IMR-90 (cell line): ENCODE measurements around the gene NPIPB6. TPM values are rescaled to one million over a fixed set of nuclear protein-coding genes. Genes with fewer than 3 reads are reported as not detected.

Source experiments
- ATAC-seq: fragments of 200-7000 bp; cut with Tn5 transposase; 2 replicates; pipeline ENCODE4 v1.9.1; 2020; ENCODE audit warnings: low read depth, mild to moderate bottlenecking, moderate library complexity
- BruUV-seq: library from RNA; stranded (reverse); fragments of 400-500 nt; replicated peaks from 2 replicates; lab custom pipeline; 2021; lab: Mats Ljungman, UMichigan
- CTCF ChIA-PET: fragments of 300-600 bp; formaldehyde crosslinking; extraction: SDS; loops from one replicate; lab custom pipeline; 2021; ENCODE audit warnings: antibody characterized with exemption; lab: Yijun Ruan, JAX
- POLR2A ChIA-PET: fragments of 300-600 bp; sonication (Branson Sonifier 250); formaldehyde crosslinking; loops from one replicate; lab custom pipeline; 2022; ENCODE audit warnings: antibody characterized with exemption; ENCODE audit not compliant: unreplicated experiment; lab: Charles Lee
- DNase-seq: peaks from one replicate; pipeline ENCODE4 v3.0.0; 2013
- H2AFZ ChIP-seq: replicated peaks from 2 replicates; pipeline ENCODE3; 2013; ENCODE audit warnings: low read length, mild to moderate bottlenecking; ENCODE audit not compliant: poor library complexity
- H2AK5ac ChIP-seq: 2 replicates; pipeline ENCODE4 v1.6.1; 2013; ENCODE audit warnings: low read depth, low read length, inconsistent platforms
- H2AK9ac ChIP-seq: replicated peaks from 2 replicates; pipeline ENCODE3; 2013; ENCODE audit warnings: mild to moderate bottlenecking, low read depth, low read length, moderate library complexity; ENCODE audit not compliant: poor library complexity
- H2BK120ac ChIP-seq: 2 replicates; pipeline ENCODE4 v1.6.1; 2013; ENCODE audit warnings: low read depth, low read length, inconsistent platforms
- H2BK15ac ChIP-seq: 3 replicates; pipeline ENCODE4 v1.6.1; 2013; ENCODE audit warnings: low read depth, low read length, inconsistent platforms
- H2BK20ac ChIP-seq: 2 replicates; pipeline ENCODE4 v1.6.1; 2013; ENCODE audit warnings: low read depth, mild to moderate bottlenecking, inconsistent platforms, low read length, moderate library complexity
- H2BK5ac ChIP-seq: 2 replicates; pipeline ENCODE4 v1.6.1; 2013; ENCODE audit warnings: mild to moderate bottlenecking, low read depth, low read length, inconsistent platforms; ENCODE audit not compliant: poor library complexity, severe bottlenecking
- H3K14ac ChIP-seq: replicated peaks from 2 replicates; pipeline ENCODE4 v1.6.1; 2013; ENCODE audit warnings: low read depth, low read length, inconsistent platforms
- H3K18ac ChIP-seq: 2 replicates; pipeline ENCODE4 v1.6.1; 2013; ENCODE audit warnings: low read depth, low read length, control low read depth
- H3K23ac ChIP-seq: 2 replicates; pipeline ENCODE4 v1.6.1; 2013; ENCODE audit warnings: low read depth, low read length, inconsistent platforms
- H3K27ac ChIP-seq: 2 replicates; pipeline ENCODE4 v1.5.1; 2013; ENCODE audit warnings: mild to moderate bottlenecking, control low read depth, low read length; ENCODE audit not compliant: insufficient read depth
- H3K27me3 ChIP-seq: 2 replicates; pipeline ENCODE4 v1.6.1; 2013; ENCODE audit warnings: low read length; ENCODE audit not compliant: control insufficient read depth, insufficient read depth
- H3K36me3 ChIP-seq: 2 replicates; pipeline ENCODE4 v1.6.1; 2013; ENCODE audit warnings: low read length, mixed read lengths; ENCODE audit not compliant: control insufficient read depth, insufficient read depth
- H3K4ac ChIP-seq: 2 replicates; pipeline ENCODE4 v1.6.1; 2013; ENCODE audit warnings: low read depth, low read length, inconsistent platforms
- H3K4me1 ChIP-seq: 2 replicates; pipeline ENCODE4 v1.6.1; 2013; ENCODE audit warnings: low read length, mixed read lengths; ENCODE audit not compliant: control insufficient read depth, insufficient read depth
- H3K4me2 ChIP-seq: 2 replicates; pipeline ENCODE4 v1.6.1; 2013; ENCODE audit warnings: low read depth, mild to moderate bottlenecking, control low read depth, low read length, moderate library complexity
- H3K4me3 ChIP-seq: 2 replicates; pipeline ENCODE4 v1.5.1; 2013; ENCODE audit warnings: low read depth, mild to moderate bottlenecking, control low read depth, low read length, moderate library complexity; ENCODE audit not compliant: insufficient read depth
- H3K56ac ChIP-seq: 2 replicates; pipeline ENCODE4 v1.6.1; 2013; ENCODE audit warnings: low read length, inconsistent platforms; ENCODE audit not compliant: insufficient read depth; ENCODE audit errors: extremely low read depth
- H3K79me1 ChIP-seq, 2 experiments: 2 replicates each; pipeline ENCODE4 v1.6.1; 2013; ENCODE audit warnings: low read length in 2 of 2, inconsistent platforms in 1 of 2, low read depth in 1 of 2
- H3K9ac ChIP-seq: 2 replicates; pipeline ENCODE4 v1.6.1; 2013; ENCODE audit warnings: low read depth, low read length, control low read depth
- H3K9me1 ChIP-seq: 2 replicates; pipeline ENCODE4 v1.6.1; 2013; ENCODE audit warnings: low read length, inconsistent platforms; ENCODE audit not compliant: insufficient read depth
- H3K9me3 ChIP-seq: 2 replicates; pipeline ENCODE4 v1.6.1; 2013; ENCODE audit warnings: low read length; ENCODE audit not compliant: control insufficient read depth, insufficient read depth
- H4K20me1 ChIP-seq: 2 replicates; pipeline ENCODE4 v1.6.1; 2013; ENCODE audit warnings: low read length, inconsistent platforms; ENCODE audit not compliant: insufficient read depth
- H4K5ac ChIP-seq: 2 replicates; pipeline ENCODE4 v1.6.1; 2013; ENCODE audit warnings: mild to moderate bottlenecking, low read depth, low read length, control low read depth
- H4K8ac ChIP-seq, 2 experiments: 2 replicates each; pipeline ENCODE4 v1.6.1; 2013; ENCODE audit warnings: low read depth in 2 of 2, low read length in 2 of 2, control low read depth in 1 of 2, inconsistent platforms in 1 of 2
- H4K91ac ChIP-seq: 2 replicates; pipeline ENCODE4 v1.6.1; 2013; ENCODE audit warnings: low read depth, low read length, inconsistent platforms; ENCODE audit not compliant: insufficient read depth
- BHLHE40 ChIP-seq: fragments of 150-350 bp; IDR thresholded peaks from 2 replicates; pipeline ENCODE4 v1.6.1; 2016; ENCODE audit warnings: mild to moderate bottlenecking, low read depth, low read length
- CHD1 ChIP-seq: IDR thresholded peaks from 2 replicates; pipeline ENCODE4 v1.6.1; 2012; ENCODE audit warnings: low read depth, low read length, improper control_type of control experiment
- ELK1 ChIP-seq: fragments of 150-350 bp; IDR thresholded peaks from 2 replicates; pipeline ENCODE4 v1.6.1; 2016; ENCODE audit warnings: low read depth, mild to moderate bottlenecking, low read length, moderate library complexity, borderline replicate concordance
- SMC3 ChIP-seq: fragments of 150-350 bp; IDR thresholded peaks from 2 replicates; pipeline ENCODE4 v1.6.1; 2016; ENCODE audit warnings: low read depth, mild to moderate bottlenecking, antibody characterized with exemption, low read length, moderate library complexity
- WGBS, 2 experiments: methylation state at CpG; one replicate each; pipeline versions ENCODE4 v1.1.5 to v1.1.7; 2013; ENCODE audit warnings: missing lambda C conversion rate in 2 of 2; ENCODE audit not compliant: insufficient read length in 1 of 2; ENCODE audit errors: extremely low coverage in 2 of 2; 5-methylcytosine and 5-hydroxymethylcytosine counted together
- dilution Hi-C: fragments of 300-500 bp; cut with HindIII; formaldehyde crosslinking; loops from one replicate; pipeline ENCODE4 v1.14.3; 2018; ENCODE audit warnings: low sequenced_read_pairs; ENCODE audit not compliant: unreplicated experiment
- in situ Hi-C: fragments of 300-500 bp; cut with MboI; formaldehyde crosslinking; loops from 3 replicates; pipeline ENCODE4 v1.14.3; 2019; ENCODE audit warnings: low sequenced_read_pairs, inconsistent platforms, mixed read lengths
- intact Hi-C: fragments of 100-400 bp; cut with micrococcal nuclease; formaldehyde crosslinking; loops from 2 replicates; pipeline ENCODE4 v1.10.0; 2022
- polyA plus RNA-seq, 3 experiments: library from polyadenylated mRNA; depleted of rRNA; stranded (reverse); fragments of >200 nt; gene quantifications; 2 replicates each; pipeline ENCODE4 v1.2.3, GENCODE V29; 2012; ENCODE audit warnings: low replicate concordance in 1 of 3
- total RNA-seq: library from RNA; depleted of rRNA; stranded (reverse); fragments of >200 nt; gene quantifications from 2 replicates; pipeline ENCODE4 v1.2.3, GENCODE V29; 2012

NPIPB6 gene
- total and polyA plus RNA-seq, 2 of the 4 experiments (the other 2 are of a cell fraction), result 0.18 to 0.19 TPM

- Histone ChIP-seq H3K27ac (no peak overlapping the region), H3K9ac (no peak overlapping the region), H3K9me1 (no peaks in the 10 kb centered on the region), H2AK9ac (no peak overlapping the region), H3K56ac (no peak overlapping the region), H3K4me1 (no peaks in the 10 kb centered on the region), H3K14ac (no peak overlapping the region), H3K4me2 (no peak overlapping the region), H3K27me3 (peaks cover 6% of the 10 kb centered on the region), H2BK20ac (no peak overlapping the region), H2BK120ac (no peak overlapping the region), H4K5ac (no peak overlapping the region), H3K18ac (no peak overlapping the region), H3K9me3 (no peaks in the 10 kb centered on the region), H2BK5ac (no peak overlapping the region), H4K20me1 (no peaks in the 10 kb centered on the region), H3K36me3 (no peaks in the 10 kb centered on the region), H3K4ac (no peak overlapping the region), H4K8ac (no peak overlapping the region), H3K79me1 (no peaks in the 10 kb centered on the region), H3K4me3 (no peak overlapping the region), H3K23ac (no peak overlapping the region), H2AFZ (no peak overlapping the region), H4K91ac (no peak overlapping the region), H2AK5ac (no peak overlapping the region), H2BK15ac (no peak overlapping the region)
- TF ChIP-seq ELK1 (no peak), SMC3 (no peak), CHD1 (no peak), BHLHE40 (no peak)
- ATAC-seq, result no peak
- intact Hi-C loops (loop anchor here (10.0 kb wide), 1 partner anchor 166 kb away; no protein-coding TSS in a partner anchor), dilution Hi-C loops (no loop called here), in situ Hi-C loops (loop anchor here (5.0 to 10.0 kb wide), 2 partner anchors 33 to 56 kb away; no protein-coding TSS in a partner anchor)
- WGBS, 2 experiments, result 95% methylated on average over 6 of the region's 11 CpGs; no CpG with 5 or more reads in 1 of the 2 experiments
- no TSS peak for BruUV-seq
- CTCF ChIA-PET, result interaction anchor here (0.6 kb wide), 1 partner anchor 261 kb away, joined by 3 read pairs; no protein-coding TSS in a partner anchor
- POLR2A ChIA-PET, result no interaction called here
- DNase-seq, result no peak
Observed at GRCh38 chr16:28310796-28311195, 52.5 kb downstream of the NPIPB6 start.
